IPS-18a (cell line): ENCODE measurements around the gene YWHAE.
A peak's percentile ranks its signal among the peaks of the same experiment; 100 is the strongest.
"Not testable (repeated sequence)": the region's sequence is repeated elsewhere in the genome, so short reads cannot be mapped to it uniquely, and the experiment has no call there.

Experiments
- H3K27ac ChIP-seq: one replicate; pipeline ENCODE4 v1.5.1; 2013; ENCODE audit warnings: low read length
- H3K27me3 ChIP-seq: one replicate; pipeline ENCODE4 v1.6.1; 2013; ENCODE audit warnings: mild to moderate bottlenecking, low read length; ENCODE audit not compliant: control insufficient read depth, insufficient read depth
- H3K36me3 ChIP-seq: one replicate; pipeline ENCODE4 v1.6.1; 2013; ENCODE audit warnings: low read depth, low read length; ENCODE audit not compliant: control insufficient read depth
- H3K4me1 ChIP-seq: one replicate; pipeline ENCODE4 v1.6.1; 2013; ENCODE audit warnings: low read depth, low read length; ENCODE audit not compliant: control insufficient read depth
- H3K4me3 ChIP-seq: one replicate; pipeline ENCODE4 v1.5.1; 2013; ENCODE audit warnings: low read length
- H3K9ac ChIP-seq: one replicate; pipeline ENCODE4 v1.6.1; 2013; ENCODE audit warnings: mild to moderate bottlenecking, low read length, moderate library complexity
- H3K9me3 ChIP-seq: one replicate; pipeline ENCODE4 v1.6.1; 2013; ENCODE audit warnings: low read depth, low read length; ENCODE audit not compliant: control insufficient read depth

Gene YWHAE

DNA sequence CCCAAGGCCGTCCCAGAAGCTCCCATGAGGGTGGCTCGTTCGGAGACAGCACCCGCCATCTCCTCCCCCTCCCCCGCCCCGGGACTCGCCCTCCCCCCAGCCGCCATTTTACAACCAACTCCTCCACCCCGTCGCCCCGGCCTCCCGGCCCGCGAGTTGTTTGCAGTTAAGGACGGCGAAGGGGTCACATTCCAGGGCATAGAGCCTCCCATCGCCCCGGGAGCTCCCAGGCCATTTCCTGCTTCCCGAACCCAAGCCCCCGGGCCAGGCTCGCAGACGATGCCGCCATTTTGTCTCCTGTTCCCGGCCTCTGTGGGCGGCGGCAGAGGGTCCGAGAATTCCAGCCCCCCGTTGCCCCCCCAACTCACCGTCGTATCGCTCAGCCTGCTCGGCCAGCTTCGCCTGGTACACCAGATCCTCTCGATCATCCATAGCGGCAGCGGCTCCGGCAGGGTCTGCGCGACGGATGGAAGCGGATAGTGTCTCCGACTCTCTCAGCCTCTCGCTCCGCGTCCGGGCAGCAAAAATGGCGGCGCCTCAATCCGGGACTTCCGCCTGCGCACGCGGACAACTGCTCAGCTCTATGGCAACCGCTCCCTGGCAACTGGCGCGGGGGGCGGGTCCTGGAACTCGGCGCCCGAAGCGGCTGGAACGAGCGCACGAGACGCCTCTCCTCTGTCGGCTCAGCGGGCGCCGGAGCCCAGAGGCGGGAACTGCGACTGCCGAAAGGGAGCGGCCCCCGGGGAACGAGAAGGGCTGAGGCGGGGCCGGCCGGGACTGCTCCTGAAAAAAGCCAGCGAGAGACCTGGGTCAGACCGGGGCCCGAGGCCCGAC is at the start of gene YWHAE:
Gene YWHAE, minus strand, starts transcription at position 544 of the 834 bp plus-strand sequence. Its CDS starts 112 bp downstream, at position 432.
- H3K27me3 ChIP-seq = no peaks in the 10 kb centered on the region
- peaks cover 12% of the 10 kb centered on the region for H3K4me1 ChIP-seq
- H3K9ac ChIP-seq = peak within 1 kb of the TSS; percentile 87
- H3K27ac ChIP-seq = peak within 1 kb of the TSS; percentile 99
- H3K4me3 ChIP-seq = peak within 1 kb of the TSS; percentile 83
- H3K9me3 ChIP-seq = no peaks in the 10 kb centered on the region
- H3K36me3 ChIP-seq = no peaks in the 10 kb centered on the region

DNA sequence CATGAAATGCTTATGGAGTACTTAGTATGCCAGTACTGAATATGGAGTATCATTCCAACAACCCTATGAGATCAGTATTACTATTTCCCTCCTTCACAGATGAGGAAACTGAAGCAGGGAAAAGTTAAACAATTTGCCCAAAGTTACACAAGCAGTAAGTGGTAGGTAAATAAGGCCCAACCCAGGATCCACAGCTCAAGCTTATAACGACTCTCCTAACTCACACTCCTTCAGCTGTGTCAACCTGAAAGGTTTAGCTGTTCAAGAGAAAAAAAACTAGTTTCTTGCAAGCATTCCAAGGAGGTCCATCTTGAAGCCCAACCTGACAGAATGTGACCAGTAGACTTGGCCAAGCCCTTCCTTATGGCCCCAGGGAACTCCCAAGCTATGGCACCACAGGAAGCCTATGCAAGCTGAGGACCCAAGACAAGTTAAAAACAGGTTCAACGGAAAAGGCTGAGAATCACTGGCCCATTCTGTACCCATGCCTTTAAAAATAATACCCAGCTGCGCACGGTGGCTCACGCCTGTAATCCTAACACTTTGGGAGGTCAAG is 49.5 kb upstream of the YWHAE start:
- Histone ChIP-seq H3K4me1 (peaks cover 3% of the 10 kb centered on the region), H3K27ac (no peak overlapping the region), H3K9ac (no peak overlapping the region), H3K27me3 (no peaks in the 10 kb centered on the region), H3K36me3 (peaks cover 7% of the 10 kb centered on the region), H3K4me3 (no peak overlapping the region), H3K9me3 (no peaks in the 10 kb centered on the region)

DNA sequence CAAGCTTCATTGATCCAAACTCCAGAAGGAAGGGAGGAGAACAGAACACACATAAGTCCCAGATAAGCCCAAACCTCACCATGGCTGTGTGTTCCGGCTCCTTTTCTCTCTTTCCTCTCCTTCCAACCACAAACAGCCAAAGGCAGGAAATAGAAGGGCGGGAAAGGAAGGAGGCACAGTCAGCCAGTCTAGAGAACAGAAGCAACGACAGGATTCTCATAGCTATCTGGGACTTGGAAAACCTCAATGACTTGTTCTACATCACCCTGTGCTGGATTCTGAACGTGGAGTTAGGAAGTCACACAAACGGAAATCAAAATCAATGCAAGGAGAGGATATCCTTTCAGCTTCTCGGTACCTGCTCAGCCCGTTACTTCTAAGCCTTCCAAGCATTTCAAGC is 47.0 kb upstream of the YWHAE start:
- Histone ChIP-seq H3K9ac (no peak overlapping the region), H3K36me3 (peaks cover 2% of the 10 kb centered on the region)

DNA sequence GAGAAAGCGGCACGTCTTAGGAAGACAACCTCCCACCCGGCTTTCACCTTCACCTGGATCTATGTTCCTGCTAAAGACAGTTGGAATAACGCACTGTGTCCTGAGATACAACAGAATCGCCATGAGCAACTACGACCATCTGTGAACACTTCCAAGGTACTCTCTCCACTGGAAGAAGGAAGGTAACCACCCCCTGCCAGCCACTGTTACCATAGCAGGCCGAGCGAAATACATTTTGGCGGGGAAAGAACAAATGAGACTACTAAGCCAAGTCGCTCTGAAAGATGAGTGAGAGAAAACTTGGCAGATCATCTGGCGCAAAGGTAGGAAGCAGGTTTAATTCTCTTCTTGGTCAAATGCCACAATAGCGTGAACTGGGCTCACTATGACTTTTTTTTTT is 46.2 kb upstream of the YWHAE start:
- Histone ChIP-seq H3K4me1 (no peaks in the 10 kb centered on the region), H3K27ac (no peak overlapping the region), H3K4me3 (no peak overlapping the region), H3K9me3 (no peaks in the 10 kb centered on the region), H3K9ac (no peak overlapping the region), H3K27me3 (no peaks in the 10 kb centered on the region), H3K36me3 (no peaks in the 10 kb centered on the region)

More for the DNA sequence above, 47.0 kb upstream of the YWHAE start:
- no peak overlapping the region for H3K4me3 ChIP-seq
- H3K27ac ChIP-seq = no peak overlapping the region
- no peaks in the 10 kb centered on the region for H3K4me1 ChIP-seq
- H3K27me3 ChIP-seq = no peaks in the 10 kb centered on the region
- no peaks in the 10 kb centered on the region for H3K9me3 ChIP-seq

DNA sequence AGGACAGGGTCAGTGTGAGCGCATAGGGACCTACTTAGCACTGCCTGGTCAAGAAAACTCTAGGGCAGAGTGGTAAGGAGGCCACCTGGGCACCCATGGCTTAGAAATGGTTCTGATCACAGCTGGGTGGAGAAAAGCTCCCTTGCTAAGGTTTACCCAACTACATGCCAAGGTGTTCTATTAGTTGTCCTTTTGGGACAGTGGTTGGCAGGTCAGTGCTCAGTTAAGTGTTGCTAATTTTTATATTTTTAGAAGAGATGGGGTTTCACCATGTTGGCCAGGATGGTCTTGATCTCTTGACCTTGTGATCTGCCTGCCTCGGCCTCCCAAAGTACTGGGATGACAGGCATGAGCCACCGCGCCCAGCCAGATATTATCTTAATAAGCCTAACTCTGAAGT is 45.7 kb upstream of the YWHAE start:
- not testable (repeated sequence) for H3K36me3 ChIP-seq

DNA sequence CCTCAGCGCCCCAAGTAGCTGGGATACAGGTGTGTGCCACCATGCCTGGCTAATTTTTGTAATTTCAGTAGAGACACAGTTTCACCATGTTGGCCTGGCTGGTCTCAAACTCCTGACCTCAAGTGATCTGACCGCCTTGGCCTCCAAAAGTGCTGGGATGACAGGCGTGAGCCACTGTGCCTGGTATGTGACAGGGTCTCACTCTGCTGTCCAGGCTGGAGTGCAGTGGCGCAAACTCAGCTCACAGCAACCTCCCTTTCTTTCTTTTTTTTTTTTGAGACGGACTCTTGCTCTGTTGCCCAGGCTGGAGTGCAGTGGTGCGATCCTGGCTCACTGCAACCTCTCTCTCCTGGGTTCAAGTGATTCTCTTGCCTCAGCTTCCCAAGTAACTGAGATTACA is 42.7 kb upstream of the YWHAE start:
- H3K36me3 ChIP-seq, H3K4me1 ChIP-seq, H3K9me3 ChIP-seq, H3K27ac ChIP-seq, H3K9ac ChIP-seq, H3K4me3 ChIP-seq, H3K27me3 ChIP-seq: not testable (repeated sequence)

More for the DNA sequence above, 45.7 kb upstream of the YWHAE start:
- not testable (repeated sequence) for H3K27me3 ChIP-seq, H3K27ac ChIP-seq, H3K4me1 ChIP-seq, H3K9me3 ChIP-seq, H3K9ac ChIP-seq, H3K4me3 ChIP-seq

DNA sequence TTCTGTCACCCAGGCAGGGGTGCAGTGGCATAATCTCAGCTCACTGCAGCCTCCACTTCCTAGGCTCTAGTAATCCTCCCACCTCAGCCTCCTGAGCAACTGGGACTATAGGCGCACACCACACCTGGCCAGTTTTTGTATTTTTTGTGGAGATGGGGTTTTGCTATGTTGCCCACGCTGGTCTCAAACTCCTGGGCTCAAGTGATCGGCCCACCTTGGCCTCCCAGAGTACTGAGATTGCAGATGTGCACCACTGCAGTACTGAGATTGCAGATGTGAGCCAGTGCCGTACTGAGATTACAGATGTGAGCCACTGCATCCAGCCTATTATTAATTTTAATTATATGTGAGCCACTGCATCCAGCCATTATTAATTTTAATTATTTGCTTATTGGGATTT is 42.2 kb upstream of the YWHAE start:
- Histone ChIP-seq H3K4me3 (no peak overlapping the region), H3K27ac (no peak overlapping the region), H3K4me1 (no peaks in the 10 kb centered on the region), H3K9me3 (no peaks in the 10 kb centered on the region), H3K9ac (no peak overlapping the region), H3K36me3 (no peaks in the 10 kb centered on the region), H3K27me3 (no peaks in the 10 kb centered on the region)

DNA sequence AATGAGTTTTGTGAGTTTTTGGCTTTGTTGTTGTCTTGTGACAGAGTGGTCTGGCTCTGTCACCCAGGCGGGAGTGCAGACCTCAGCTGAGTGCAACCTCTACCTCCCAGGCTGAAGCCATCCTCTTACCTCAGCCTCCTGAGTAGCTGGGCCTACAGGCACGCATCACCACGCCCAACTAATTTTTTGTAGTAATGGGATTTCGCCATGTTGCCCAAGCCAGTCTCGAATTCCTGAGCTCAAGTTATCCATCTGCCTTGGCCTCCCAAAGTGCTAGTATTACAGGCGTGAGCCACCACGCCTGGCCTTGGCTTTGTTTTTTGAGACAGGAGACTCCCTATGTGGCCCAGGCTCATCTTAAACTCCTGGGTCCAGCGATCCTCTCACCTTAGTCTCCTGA is 40.9 kb upstream of the YWHAE start:
- no peaks in the 10 kb centered on the region for H3K4me1 ChIP-seq
- no peak overlapping the region for H3K9ac ChIP-seq
- H3K4me3 ChIP-seq = no peak overlapping the region
- H3K27me3 ChIP-seq = no peaks in the 10 kb centered on the region
- no peaks in the 10 kb centered on the region for H3K9me3 ChIP-seq
- H3K36me3 ChIP-seq = peaks cover 10% of the 10 kb centered on the region
- H3K27ac ChIP-seq = no peak overlapping the region

DNA sequence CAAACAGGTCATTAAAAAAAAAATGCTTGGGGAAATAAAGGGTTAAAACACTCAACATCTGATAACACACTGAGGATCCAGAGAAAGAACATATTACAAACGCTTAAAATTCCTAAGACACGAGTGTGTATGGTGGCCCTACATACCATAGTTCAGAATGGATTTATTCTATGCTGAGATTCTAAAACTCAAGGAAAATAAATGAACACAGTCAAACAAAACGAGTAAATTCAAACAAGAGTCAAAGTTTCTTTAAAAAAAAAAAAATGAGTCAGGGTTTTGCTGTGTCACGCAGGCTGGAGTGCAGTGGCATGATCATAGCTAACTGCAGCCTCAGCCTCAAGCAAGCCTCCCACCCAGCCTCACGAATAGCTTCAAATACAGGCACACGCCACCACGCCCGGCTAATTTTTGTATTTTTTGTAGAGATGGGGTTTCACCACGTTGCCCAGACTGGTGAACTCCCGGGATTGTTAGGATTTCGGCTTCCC is 38.6 kb upstream of the YWHAE start:
- Histone ChIP-seq H3K4me1 (no peaks in the 10 kb centered on the region), H3K36me3 (peaks cover 29% of the 10 kb centered on the region), H3K9me3 (no peaks in the 10 kb centered on the region), H3K9ac (no peak overlapping the region), H3K4me3 (no peak overlapping the region), H3K27me3 (no peaks in the 10 kb centered on the region), H3K27ac (no peak overlapping the region)

DNA sequence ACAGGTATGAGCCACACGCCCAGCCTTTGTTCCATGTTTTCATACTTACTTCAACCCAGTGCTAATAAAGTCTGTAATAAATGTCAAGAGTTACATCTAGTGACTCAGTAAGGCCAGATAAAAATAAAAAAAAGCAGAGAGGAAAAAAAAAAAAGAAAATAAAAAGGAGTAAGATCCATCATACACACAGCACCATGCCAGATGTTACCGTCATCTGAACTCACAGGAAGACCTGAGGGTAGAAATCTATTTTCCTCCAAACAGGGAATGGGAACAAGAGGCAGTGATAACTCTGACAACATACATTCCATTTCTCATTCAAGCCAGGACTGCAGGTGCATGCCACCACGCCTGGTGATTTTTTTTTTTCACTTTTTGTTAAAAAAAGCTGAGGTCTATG is 35.3 kb upstream of the YWHAE start:
- no peak overlapping the region for H3K4me3 ChIP-seq
- H3K9ac ChIP-seq = no peak overlapping the region
- peaks cover 36% of the 10 kb centered on the region for H3K36me3 ChIP-seq
- H3K27ac ChIP-seq = no peak overlapping the region
- H3K27me3 ChIP-seq = no peaks in the 10 kb centered on the region
- H3K9me3 ChIP-seq = no peaks in the 10 kb centered on the region
- H3K4me1 ChIP-seq = no peaks in the 10 kb centered on the region

DNA sequence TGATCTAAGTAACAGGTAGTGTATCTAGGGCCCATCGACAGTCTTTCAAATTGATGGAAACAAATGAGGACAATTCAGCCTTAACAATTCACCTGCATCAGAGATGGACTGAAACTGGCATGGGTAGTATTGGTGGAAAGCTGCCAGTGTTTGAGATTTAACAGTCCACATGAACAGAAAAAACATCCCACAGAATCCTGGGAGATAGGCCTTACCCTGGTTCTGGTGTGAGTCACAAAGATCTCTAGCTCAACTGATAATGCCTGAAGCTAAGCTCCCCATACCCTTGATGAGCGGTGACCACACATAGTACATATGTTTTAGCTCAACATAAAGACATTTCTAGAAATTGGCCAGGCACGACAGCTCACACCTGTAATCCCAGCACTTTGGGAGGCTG is 34.1 kb upstream of the YWHAE start:
- Histone ChIP-seq H3K9me3 (no peaks in the 10 kb centered on the region), H3K4me3 (no peak overlapping the region), H3K27ac (no peak overlapping the region), H3K9ac (no peak overlapping the region), H3K27me3 (no peaks in the 10 kb centered on the region), H3K4me1 (no peaks in the 10 kb centered on the region), H3K36me3 (peaks cover 38% of the 10 kb centered on the region)

DNA sequence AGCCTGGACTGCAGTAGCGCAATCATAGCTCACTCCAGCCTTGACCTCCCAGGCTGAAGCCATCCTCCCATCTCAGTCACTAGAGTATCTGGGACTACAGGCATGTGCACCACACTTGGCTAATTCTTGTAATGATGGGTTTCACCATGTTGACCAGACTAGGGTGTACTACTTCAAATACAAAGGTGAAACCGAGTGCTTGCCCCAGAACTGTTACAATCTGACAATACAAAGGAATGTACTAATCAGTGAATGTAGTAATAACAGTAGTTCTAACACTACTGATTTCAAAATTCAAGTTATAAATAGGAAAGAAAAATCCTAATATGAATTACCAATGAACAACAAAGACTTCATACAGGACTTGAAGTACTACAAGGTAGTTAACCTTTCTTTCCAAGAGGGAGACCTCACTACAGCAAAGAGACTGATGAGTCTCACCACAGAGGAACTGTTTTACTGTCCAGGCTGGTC is 31.6 kb upstream of the YWHAE start:
- Histone ChIP-seq H3K4me1 (no peaks in the 10 kb centered on the region), H3K27ac (no peak overlapping the region), H3K9me3 (no peaks in the 10 kb centered on the region), H3K27me3 (no peaks in the 10 kb centered on the region), H3K4me3 (no peak overlapping the region), H3K9ac (no peak overlapping the region), H3K36me3 (peaks cover 36% of the 10 kb centered on the region)
